Stomach (tissue), 9 donors: ENCODE results near the gene IER5L. TPM values are rescaled to one million over a fixed set of nuclear protein-coding genes. Genes with fewer than 3 reads are reported as not detected.
"Not testable (repeated sequence)": the region's sequence is repeated elsewhere in the genome, so short reads cannot be mapped to it uniquely, and the experiment has no call there.

Source experiments
- DNase-seq, 2 donors: peaks; one replicate each; pipeline versions ENCODE4 v3.0.0 to v3.0.0-alpha.2; 2013 to 2019
- H3K27ac ChIP-seq, 5 donors: fragments of 200-600 bp in 4 of 5; sonication (generic) in 4 of 5; one replicate each; pipeline ENCODE4 v1.5.1; 2013 to 2019; ENCODE audit warnings: mild to moderate bottlenecking in 1 of 5, moderate library complexity in 1 of 5
- H3K27me3 ChIP-seq, 3 donors: fragments of 200-600 bp; sonication (generic); one replicate each; pipeline ENCODE4 v1.5.1; 2017 to 2019; ENCODE audit warnings: mixed run types in 1 of 3
- H3K36me3 ChIP-seq, 4 donors: fragments of 200-600 bp; sonication (generic); 1 replicate in 3 of 4; 2 replicates in 1 of 4; pipeline ENCODE4 v1.5.1; 2016 to 2019
- H3K4me1 ChIP-seq, 4 donors: fragments of 200-600 bp; sonication (generic); one replicate each; pipeline ENCODE4 v1.5.1; 2016 to 2019
- H3K4me3 ChIP-seq, 4 donors: fragments of 200-600 bp; sonication (generic) in 3 of 4; one replicate each; pipeline ENCODE4 v1.5.1; 2016 to 2019; ENCODE audit warnings: mild to moderate bottlenecking in 1 of 4
- H3K9me3 ChIP-seq, 4 donors: fragments of 200-600 bp; sonication (generic); one replicate each; pipeline ENCODE4 v1.5.1; 2016 to 2019
- CTCF ChIP-seq, 7 experiments: fragments of 450-650 bp in 4 of 7; fragments of 200-600 bp in 3 of 7; sonication (generic) in 3 of 7; IDR thresholded peaks; one replicate each; pipeline ENCODE4 v1.5.1; 2016 to 2019; ENCODE audit warnings: antibody characterized with exemption in 7 of 7, control low read depth in 2 of 7, mild to moderate bottlenecking in 1 of 7
- EP300 ChIP-seq: sonication (generic); formaldehyde crosslinking; IDR thresholded peaks from one replicate; pipeline ENCODE4 v1.6.1; 2017; ENCODE audit warnings: antibody characterized with exemption
- POLR2A ChIP-seq, 4 donors: fragments of 450-650 bp; IDR thresholded peaks; one replicate each; pipeline ENCODE4 v1.6.1; 2016; ENCODE audit warnings: antibody characterized with exemption in 4 of 4, control low read depth in 2 of 4, mild to moderate bottlenecking in 1 of 4, moderate library complexity in 1 of 4
- POLR2AphosphoS5 ChIP-seq, 3 donors: sonication (generic); formaldehyde crosslinking; IDR thresholded peaks; one replicate each; pipeline ENCODE4 v1.6.1; 2016; ENCODE audit warnings: antibody characterized with exemption in 3 of 3
- WGBS, 5 donors: extraction: QIAGEN DNeasy Blood & Tissue Kit in 3 of 5; methylation state at CpG; one replicate each; pipeline versions ENCODE4 v1.1.5 to v1.1.7; 2013 to 2018; 5-methylcytosine and 5-hydroxymethylcytosine counted together
- intact Hi-C: fragments of 100-400 bp; cut with DNase I; formaldehyde crosslinking; loops from one replicate; pipeline ENCODE4 v1.15.1; 2023; ENCODE audit warnings: low total_unique reads
- polyA plus RNA-seq, 3 donors: library from polyadenylated mRNA; stranded (reverse); fragments of 200-250 nt; gene quantifications; one replicate each; pipeline ENCODE4 v1.2.3, GENCODE V29; 2013
- total RNA-seq, 5 donors: library from RNA; depleted of rRNA; stranded (reverse); fragments of >200 nt; gene quantifications; one replicate each; pipeline versions ENCODE4 v1.1.0 to v1.2.3, GENCODE V29; 2014 to 2016
- donor health status: healthy with polysubstance abuse.
- donor health status: Bipolar disorder and iron deficiency.
- donor health status: healthy.

IER5L gene
- total and polyA plus RNA-seq, 8 donors = 2.6 to 30.4 (median 6.2) TPM

- H3K4me3 ChIP-seq = no peak overlapping the region
- WGBS, 5 donors = 76 to 86% (median 84%) methylated on average over 7 of the region's 7 CpGs
- DNase-seq = no peak
- intact Hi-C loops = no loop called here
- TF ChIP-seq CTCF (IDR thresholded peaks at IDR 0.05) = no peak
- no peak for TF ChIP-seq POLR2A (IDR thresholded peaks at IDR 0.05)
- TF ChIP-seq EP300 = no peak
- TF ChIP-seq POLR2AphosphoS5 (IDR thresholded peaks at IDR 0.05) = no peak
- no peak overlapping the region for H3K27ac ChIP-seq
- H3K27me3 ChIP-seq = peaks cover 0 to 5% (median 0%) of the 10 kb centered on the region in 3 donors
- H3K36me3 ChIP-seq = no peaks in the 10 kb centered on the region
- peaks cover 0 to 13% (median 6%) of the 10 kb centered on the region in 4 donors for H3K4me1 ChIP-seq
- peaks cover 0 to 8% (median 2%) of the 10 kb centered on the region in 4 donors for H3K9me3 ChIP-seq
These were observed 15.6 kb upstream of the IER5L start for GRCh38 chr9:129193655-129194054.

- TF ChIP-seq POLR2AphosphoS5 (IDR thresholded peaks at IDR 0.05) (no peak), EP300 (no peak), POLR2A (IDR thresholded peaks at IDR 0.05) (no peak), CTCF (IDR thresholded peaks at IDR 0.05) (no peak)
- WGBS, 5 donors = 89 to 96% (median 91%) methylated on average over 7 of the region's 7 CpGs
- Histone ChIP-seq H3K27ac (no peak overlapping the region), H3K4me1 (no peaks in the 10 kb centered on the region), H3K36me3 (no peaks in the 10 kb centered on the region), H3K9me3 (peaks cover 0 to 8% (median 2%) of the 10 kb centered on the region in 4 donors), H3K4me3 (no peak overlapping the region), H3K27me3 (peaks cover 0 to 5% (median 0%) of the 10 kb centered on the region in 3 donors)
- intact Hi-C loops = no loop called here
- DNase-seq = no peak
These were observed 13.2 kb upstream of the IER5L start for GRCh38 chr9:129191234-129191633.

DNA sequence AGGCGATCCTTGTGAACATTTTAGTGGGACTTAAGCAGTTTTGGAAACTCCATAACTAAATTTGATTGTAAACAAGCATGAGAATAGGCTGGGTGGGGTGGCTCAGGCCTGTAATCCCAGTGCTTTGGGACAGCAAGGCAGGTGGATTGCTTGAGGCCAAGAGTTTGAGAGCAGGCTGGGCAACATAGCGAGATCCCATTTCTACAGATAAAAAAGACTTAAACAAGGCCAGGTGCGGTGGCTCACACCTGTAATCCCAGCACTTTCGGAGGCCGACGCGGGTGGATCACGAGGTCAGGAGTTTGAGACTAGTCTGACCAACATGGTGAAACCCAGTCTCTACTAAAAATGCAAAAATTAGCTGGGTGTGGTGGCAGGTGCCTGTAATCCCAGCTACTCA, 11.9 kb upstream of the IER5L start:
- H3K27ac ChIP-seq, DNase-seq, H3K9me3 ChIP-seq, intact Hi-C loops, H3K36me3 ChIP-seq, H3K4me3 ChIP-seq, H3K4me1 ChIP-seq, H3K27me3 ChIP-seq: not testable (repeated sequence)
- 92 to 96% (median 95%) methylated on average over 8 of the region's 8 CpGs for WGBS, 5 donors

- Histone ChIP-seq H3K4me1 (peaks cover 0 to 18% (median 3%) of the 10 kb centered on the region in 4 donors), H3K27ac (no peak overlapping the region), H3K36me3 (no peaks in the 10 kb centered on the region), H3K4me3 (no peak overlapping the region), H3K9me3 (peaks cover 0 to 2% (median under 1%) of the 10 kb centered on the region in 4 donors), H3K27me3 (no peaks in the 10 kb centered on the region)
- TF ChIP-seq CTCF (IDR thresholded peaks at IDR 0.05) = no peak
- TF ChIP-seq EP300 = no peak
- no peak for TF ChIP-seq POLR2AphosphoS5 (IDR thresholded peaks at IDR 0.05)
- no peak for TF ChIP-seq POLR2A (IDR thresholded peaks at IDR 0.05)
- WGBS, 5 donors = 71 to 87% (median 76%) methylated on average over 1 of the region's 1 CpG
- DNase-seq = no peak
- intact Hi-C loops = no loop called here
These were observed 9.0 kb upstream of the IER5L start for GRCh38 chr9:129187042-129187441.

DNA sequence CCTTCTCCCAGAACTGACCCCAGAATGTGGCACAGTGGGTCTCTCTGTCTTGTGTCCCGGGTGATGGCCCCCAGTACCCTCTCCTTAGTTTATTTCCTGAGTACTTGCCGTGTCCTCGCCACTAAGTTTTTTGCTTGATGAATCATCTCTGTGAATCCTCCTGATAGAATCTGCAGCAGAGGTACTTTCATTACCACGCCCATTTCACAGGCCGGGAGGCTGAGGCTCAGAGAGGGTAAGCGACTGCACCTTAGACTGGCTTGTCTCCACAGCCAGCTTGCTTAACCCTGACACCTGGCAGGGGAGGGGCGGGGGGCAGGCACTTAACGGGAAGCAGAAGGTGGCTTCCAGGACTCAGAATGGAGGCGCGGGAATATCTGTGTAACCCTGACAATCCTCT, 7.9 kb upstream of the IER5L start:
- DNase-seq = no peak
- intact Hi-C loops = no loop called here
- H3K36me3 ChIP-seq = no peaks in the 10 kb centered on the region
- H3K27me3 ChIP-seq = no peaks in the 10 kb centered on the region
- H3K27ac ChIP-seq = no peak overlapping the region
- no peaks in the 10 kb centered on the region for H3K9me3 ChIP-seq
- TF ChIP-seq POLR2A (IDR thresholded peaks at IDR 0.05) (no peak), POLR2AphosphoS5 (IDR thresholded peaks at IDR 0.05) (no peak), EP300 (no peak), CTCF (IDR thresholded peaks at IDR 0.05) (no peak)
- WGBS, 5 donors = 69 to 84% (median 78%) methylated on average over 10 of the region's 10 CpGs
- H3K4me1 ChIP-seq = peaks cover 0 to 22% (median 3%) of the 10 kb centered on the region in 4 donors
- H3K4me3 ChIP-seq = no peak overlapping the region
